Fibroblast of the aortic adventitia (primary cell): Measurements from ENCODE around the gene SIM1. TPM values are rescaled to one million over a fixed set of nuclear protein-coding genes. Genes with fewer than 3 reads are reported as not detected.

Source experiments
- DNase-seq: peaks from one replicate; pipeline ENCODE4 v3.0.0-alpha.2; 2010; ENCODE audit warnings: low read depth
- H3K4me3 ChIP-seq: 2 replicates; pipeline ENCODE4 v1.5.1; 2011; ENCODE audit warnings: low read depth, mild to moderate bottlenecking, control low read depth, low read length, moderate library complexity
- total RNA-seq: library from RNA; depleted of rRNA; stranded (reverse); fragments of >200 nt; gene quantifications from 2 replicates; pipeline ENCODE4 v1.2.3, GENCODE V29; 2012; ENCODE audit warnings: low replicate concordance
- TF ChIP-seq, protein P1 (sequence below): IDR thresholded peaks from 2 replicates; pipeline ENCODE4 v1.5.1; 2011; ENCODE audit warnings: mild to moderate bottlenecking, low read length, control low read depth, inconsistent platforms; ENCODE audit not compliant: insufficient read depth

The SIM1 gene
- total RNA-seq, 1 donor: under 0.01 TPM

DNA sequence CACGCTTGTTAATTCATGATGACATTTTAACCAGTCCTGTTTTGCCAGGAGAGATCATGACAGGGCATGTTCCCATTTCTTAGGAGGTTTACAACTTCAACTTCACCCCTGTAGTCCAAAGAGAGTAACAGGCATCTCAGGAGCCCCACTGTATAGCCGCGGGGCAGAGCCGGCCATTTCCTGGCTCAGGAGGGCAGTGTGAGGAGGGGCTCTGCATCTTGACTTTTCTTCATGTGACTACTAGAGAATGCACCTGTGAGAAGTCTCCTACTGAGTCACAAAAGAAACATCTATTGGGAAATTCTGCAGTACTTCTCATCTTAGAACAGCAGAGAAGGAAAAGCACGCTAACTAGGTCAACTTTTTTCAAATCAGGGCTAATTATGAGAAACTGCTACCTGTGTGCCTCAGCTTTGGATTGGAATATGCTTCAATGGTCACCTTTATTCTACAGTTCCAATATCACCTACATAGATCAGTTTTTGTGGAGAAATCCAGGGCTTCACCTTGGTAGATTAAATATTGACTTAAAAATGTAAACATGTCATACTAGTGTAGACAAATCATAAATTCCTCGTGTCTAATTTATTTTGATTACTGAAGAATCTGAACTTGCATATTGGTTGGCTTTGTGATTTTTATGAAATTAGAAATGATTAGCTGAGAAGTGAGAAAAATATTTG is 28.6 kb upstream of the SIM1 start:
- H3K4me3 ChIP-seq: no peak overlapping the region
- TF ChIP-seq, protein P1, sequence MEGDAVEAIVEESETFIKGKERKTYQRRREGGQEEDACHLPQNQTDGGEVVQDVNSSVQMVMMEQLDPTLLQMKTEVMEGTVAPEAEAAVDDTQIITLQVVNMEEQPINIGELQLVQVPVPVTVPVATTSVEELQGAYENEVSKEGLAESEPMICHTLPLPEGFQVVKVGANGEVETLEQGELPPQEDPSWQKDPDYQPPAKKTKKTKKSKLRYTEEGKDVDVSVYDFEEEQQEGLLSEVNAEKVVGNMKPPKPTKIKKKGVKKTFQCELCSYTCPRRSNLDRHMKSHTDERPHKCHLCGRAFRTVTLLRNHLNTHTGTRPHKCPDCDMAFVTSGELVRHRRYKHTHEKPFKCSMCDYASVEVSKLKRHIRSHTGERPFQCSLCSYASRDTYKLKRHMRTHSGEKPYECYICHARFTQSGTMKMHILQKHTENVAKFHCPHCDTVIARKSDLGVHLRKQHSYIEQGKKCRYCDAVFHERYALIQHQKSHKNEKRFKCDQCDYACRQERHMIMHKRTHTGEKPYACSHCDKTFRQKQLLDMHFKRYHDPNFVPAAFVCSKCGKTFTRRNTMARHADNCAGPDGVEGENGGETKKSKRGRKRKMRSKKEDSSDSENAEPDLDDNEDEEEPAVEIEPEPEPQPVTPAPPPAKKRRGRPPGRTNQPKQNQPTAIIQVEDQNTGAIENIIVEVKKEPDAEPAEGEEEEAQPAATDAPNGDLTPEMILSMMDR: no peak
- DNase-seq: no peak

DNA sequence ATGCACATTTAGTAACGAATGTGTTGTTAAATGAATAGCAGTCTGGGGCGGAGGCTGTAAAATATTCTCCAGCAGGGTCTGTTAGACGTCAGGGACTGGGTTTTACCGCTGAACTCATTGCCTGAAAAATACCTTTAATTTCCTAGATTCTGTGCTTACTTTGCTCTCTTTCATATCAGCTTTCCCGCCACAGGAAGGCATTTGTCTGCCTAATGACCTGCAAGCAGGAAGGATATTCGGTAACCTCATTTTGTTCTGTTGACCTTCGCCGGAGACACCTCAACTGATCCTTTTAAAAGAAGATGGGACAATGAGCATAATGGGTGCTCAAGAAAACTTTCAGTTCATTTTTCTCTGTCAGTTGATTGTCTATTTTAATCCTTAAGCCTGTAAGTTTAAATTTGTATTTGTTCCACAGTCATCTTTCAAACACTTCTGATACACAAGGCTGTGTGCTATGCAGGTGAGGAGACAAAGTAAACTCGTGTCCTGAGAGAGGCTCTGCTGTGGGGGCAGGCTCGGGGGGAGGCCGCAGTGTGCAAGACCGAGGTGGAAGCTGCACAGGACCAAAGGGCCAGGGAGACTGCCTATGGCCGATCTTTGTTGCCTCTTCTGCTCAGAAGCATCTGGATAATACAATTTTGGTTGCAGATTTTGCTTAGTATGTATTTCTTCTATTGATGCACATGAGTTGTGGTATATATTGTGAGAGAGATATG is 27.4 kb upstream of the SIM1 start:
- no peak for DNase-seq
- TF ChIP-seq, protein P1: no peak
- H3K4me3 ChIP-seq: no peak overlapping the region

DNA sequence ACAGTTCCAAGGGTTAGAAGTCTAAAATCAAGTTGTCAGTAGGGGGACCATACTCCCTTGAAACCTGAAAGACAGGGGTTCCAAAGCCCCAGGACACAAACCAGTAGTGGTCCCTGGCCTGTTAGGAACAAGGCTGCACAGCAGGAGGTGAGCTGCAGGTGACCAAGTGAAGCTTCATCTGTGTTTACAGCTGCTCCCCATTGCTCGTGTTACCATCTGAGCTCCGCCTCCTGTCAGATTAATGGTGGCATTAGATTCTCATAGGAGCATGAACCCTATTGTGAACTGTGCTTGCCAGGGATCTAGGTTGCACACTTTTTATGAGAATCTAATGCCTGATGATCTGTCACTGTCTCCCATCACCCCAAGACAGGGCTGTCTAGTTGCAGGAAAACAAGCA is 25.3 kb upstream of the SIM1 start:
- TF ChIP-seq, protein P1: no peak
- H3K4me3 ChIP-seq: no peak overlapping the region
- DNase-seq: no peak

DNA sequence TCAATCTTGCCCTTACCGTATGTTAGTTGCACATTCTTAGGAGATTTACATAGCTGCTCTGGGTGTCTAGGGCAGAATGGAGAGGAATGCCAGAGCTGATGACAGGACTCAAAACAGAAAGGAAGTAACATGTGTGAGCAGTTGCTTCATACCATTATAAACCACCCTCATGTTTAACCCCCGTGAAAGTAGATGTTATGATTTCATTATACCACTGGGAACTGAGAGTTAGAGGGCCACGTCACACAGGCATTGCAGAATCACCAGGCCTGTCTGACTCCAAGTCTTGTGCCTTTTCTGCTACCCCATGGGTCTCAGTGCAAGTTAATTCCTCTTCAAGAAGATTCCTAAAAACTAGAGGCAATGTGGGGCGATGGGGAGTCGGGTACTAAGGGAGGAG is 23.5 kb upstream of the SIM1 start:
- H3K4me3 ChIP-seq: no peak overlapping the region
- TF ChIP-seq, protein P1: no peak
- no peak for DNase-seq

DNA sequence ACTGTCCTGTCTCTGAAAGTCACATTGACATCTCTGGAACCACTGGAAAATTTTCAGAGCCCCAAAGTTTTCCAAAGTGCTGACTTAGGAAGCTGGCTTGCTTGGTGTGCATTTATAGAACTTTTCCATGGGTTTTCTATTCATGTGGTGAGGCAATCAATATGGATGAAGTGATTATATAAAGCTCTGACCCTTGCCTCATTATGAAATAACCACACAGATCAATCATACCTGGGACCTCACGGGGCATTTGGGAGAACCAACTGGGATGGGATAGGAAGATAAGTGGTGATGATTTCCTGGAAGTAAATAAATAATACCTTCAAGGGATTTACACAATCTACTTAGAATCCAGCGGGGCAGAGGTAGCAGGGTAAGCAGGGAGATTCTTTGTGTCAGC is 22.9 kb upstream of the SIM1 start:
- no peak overlapping the region for H3K4me3 ChIP-seq
- no peak for DNase-seq
- TF ChIP-seq, protein P1: no peak

DNA sequence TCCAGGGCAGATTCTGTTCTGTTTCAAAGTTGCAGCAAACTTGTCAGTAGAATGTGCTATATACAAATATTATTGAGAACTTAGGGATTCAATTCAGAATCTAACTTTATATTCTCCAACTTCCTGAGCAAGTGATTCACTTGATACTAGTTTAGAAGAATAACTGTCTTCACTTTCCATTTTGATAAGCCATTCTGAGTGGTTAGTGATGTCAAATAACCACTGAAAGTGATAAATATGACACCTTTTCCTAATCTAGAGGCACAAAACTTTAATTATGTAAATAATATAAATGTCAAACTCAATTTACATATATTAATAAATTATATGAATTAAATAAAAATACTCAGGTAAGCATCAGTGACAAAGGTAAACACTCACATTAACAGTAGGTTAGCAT is 20.5 kb upstream of the SIM1 start:
- no peak overlapping the region for H3K4me3 ChIP-seq
- DNase-seq: no peak
- TF ChIP-seq, protein P1: no peak
